CD14-positive monocyte (primary cell): ENCODE measurements around the gene BMERB1. TPM values are rescaled to one million over a fixed set of nuclear protein-coding genes. Genes with fewer than 3 reads are reported as not detected.

Experiments used
- DNase-seq, 3 donors: peaks; one replicate each; pipeline ENCODE4 v3.0.0-alpha.2; 2011 to 2022
- H2AFZ ChIP-seq: 2 replicates; pipeline ENCODE4 v1.6.0; 2012; ENCODE audit warnings: mild to moderate bottlenecking, low read depth, low read length, inconsistent platforms; ENCODE audit not compliant: insufficient read depth, poor library complexity, severe bottlenecking
- H3K27ac ChIP-seq, 2 donors: 1 replicate in 1 of 2; 2 replicates in 1 of 2; pipeline ENCODE4 v1.5.1; 2012 to 2013; ENCODE audit warnings: low read length in 2 of 2, control low read depth in 1 of 2, inconsistent platforms in 1 of 2, low read depth in 1 of 2, mild to moderate bottlenecking in 1 of 2
- H3K27me3 ChIP-seq, 2 donors: one replicate each; pipeline versions ENCODE4 v1.6.0 to v1.6.1; 2011 to 2013; ENCODE audit warnings: low read length in 2 of 2; ENCODE audit not compliant: control insufficient read depth in 2 of 2, insufficient read depth in 2 of 2
- H3K36me3 ChIP-seq, 2 donors: replicated peaks in 1 of 2; 1 replicate in 1 of 2; 2 replicates in 1 of 2; pipeline versions ENCODE4 v1.5.1 to v1.6.1; 2012 to 2013; ENCODE audit warnings: low read length in 2 of 2, control low read depth in 1 of 2, inconsistent platforms in 1 of 2, mild to moderate bottlenecking in 1 of 2; ENCODE audit not compliant: insufficient read depth in 2 of 2, control insufficient read depth in 1 of 2
- H3K4me1 ChIP-seq, 2 donors: 1 replicate in 1 of 2; 2 replicates in 1 of 2; pipeline versions ENCODE4 v1.5.1 to v1.6.1; 2012 to 2013; ENCODE audit warnings: low read length in 2 of 2, control low read depth in 1 of 2, inconsistent platforms in 1 of 2, mild to moderate bottlenecking in 1 of 2, moderate library complexity in 1 of 2; ENCODE audit not compliant: insufficient read depth in 2 of 2, control insufficient read depth in 1 of 2
- H3K4me2 ChIP-seq: replicated peaks from 2 replicates; pipeline ENCODE3; 2012; ENCODE audit warnings: low read length, moderate library complexity, mild to moderate bottlenecking; ENCODE audit not compliant: poor library complexity, severe bottlenecking; ENCODE audit errors: extremely low read depth
- H3K4me3 ChIP-seq, 3 experiments: fragments of 200-600 bp in 1 of 3; sonication (generic) in 1 of 3; replicated peaks in 1 of 3; 1 replicate in 2 of 3; 2 replicates in 1 of 3; pipeline ENCODE4 v1.5.1; 2011 to 2013; ENCODE audit warnings: low read length in 3 of 3, mild to moderate bottlenecking in 3 of 3, control low read depth in 2 of 3, low read depth in 2 of 3, inconsistent platforms in 1 of 3, moderate library complexity in 1 of 3
- H3K79me2 ChIP-seq: 2 replicates; pipeline ENCODE4 v1.6.0; 2012; ENCODE audit warnings: mild to moderate bottlenecking, control low read depth, inconsistent platforms, low read length, moderate library complexity; ENCODE audit not compliant: insufficient read depth
- H3K9ac ChIP-seq: 2 replicates; pipeline ENCODE4 v1.6.0; 2017; ENCODE audit warnings: low read length, mild to moderate bottlenecking; ENCODE audit not compliant: insufficient read depth, poor library complexity, severe bottlenecking
- H3K9me3 ChIP-seq, 2 donors: replicated peaks in 1 of 2; 1 replicate in 1 of 2; 2 replicates in 1 of 2; pipeline versions ENCODE4 v1.5.1 to v1.6.1; 2012 to 2013; ENCODE audit warnings: low read length in 2 of 2, control low read depth in 1 of 2; ENCODE audit not compliant: control insufficient read depth in 1 of 2, insufficient read depth in 1 of 2
- H4K20me1 ChIP-seq: 2 replicates; pipeline ENCODE4 v1.6.0; 2012; ENCODE audit warnings: mild to moderate bottlenecking, low read length, control low read depth, moderate library complexity; ENCODE audit not compliant: insufficient read depth
- H3K27ac Mint-ChIP-seq, 7 donors: one replicate each; pipeline ENCODE4 v1.8.0; 2020; ENCODE audit warnings: mild to moderate bottlenecking in 7 of 7, mixed read lengths in 7 of 7, moderate library complexity in 6 of 7, inconsistent platforms in 2 of 7
- H3K27me3 Mint-ChIP-seq, 3 donors: one replicate each; pipeline ENCODE4 v1.8.0; 2021 to 2022; ENCODE audit warnings: low read depth in 3 of 3, mild to moderate bottlenecking in 3 of 3, mixed read lengths in 3 of 3, moderate library complexity in 3 of 3, inconsistent platforms in 1 of 3
- H3K36me3 Mint-ChIP-seq, 2 donors: one replicate each; pipeline ENCODE4 v1.8.0; 2020; ENCODE audit warnings: mixed read lengths in 2 of 2, inconsistent platforms in 1 of 2, mild to moderate bottlenecking in 1 of 2
- H3K4me1 Mint-ChIP-seq: one replicate; pipeline ENCODE4 v1.8.0; 2020; ENCODE audit warnings: mild to moderate bottlenecking, mixed read lengths
- H3K4me3 Mint-ChIP-seq, 2 donors: one replicate each; pipeline ENCODE4 v1.8.0; 2020; ENCODE audit warnings: mild to moderate bottlenecking in 2 of 2, mixed read lengths in 2 of 2, moderate library complexity in 1 of 2
- H3K9me3 Mint-ChIP-seq, 7 donors: one replicate each; pipeline ENCODE4 v1.8.0; 2020 to 2022; ENCODE audit warnings: mixed read lengths in 7 of 7, mild to moderate bottlenecking in 6 of 7, moderate library complexity in 6 of 7, inconsistent platforms in 2 of 7
- WGBS: methylation state at CpG from one replicate; pipeline ENCODE4 v1.1.5; 2013; ENCODE audit warnings: missing lambda C conversion rate; ENCODE audit not compliant: insufficient coverage; 5-methylcytosine and 5-hydroxymethylcytosine counted together
- intact Hi-C, 2 donors: fragments of 100-400 bp; cut with micrococcal nuclease; formaldehyde crosslinking; loops; one replicate each; pipeline versions ENCODE4 v1.15.0 to v1.15.1; 2023
- polyA plus RNA-seq, 3 donors: library from polyadenylated mRNA; depleted of rRNA in 1 of 3; unstranded in 2 of 3; stranded (reverse) in 1 of 3; fragments of 300-500 nt in 2 of 3; fragments of >200 nt in 1 of 3; fragmentation: Illumina TruSeq in 2 of 3; gene quantifications; 1 replicate in 2 of 3; 2 replicates in 1 of 3; pipeline ENCODE4 v1.2.3, GENCODE V29; 2012 to 2021
- TF ChIP-seq, protein P1 (sequence below): fragments of 200-600 bp; IDR thresholded peaks from one replicate; pipeline ENCODE4 v1.8.0; 2022; ENCODE audit warnings: antibody characterized with exemption, mild to moderate bottlenecking

BMERB1 gene
- polyA plus RNA-seq, 3 donors = 0.11 to 0.28 (median 0.11) TPM

DNA sequence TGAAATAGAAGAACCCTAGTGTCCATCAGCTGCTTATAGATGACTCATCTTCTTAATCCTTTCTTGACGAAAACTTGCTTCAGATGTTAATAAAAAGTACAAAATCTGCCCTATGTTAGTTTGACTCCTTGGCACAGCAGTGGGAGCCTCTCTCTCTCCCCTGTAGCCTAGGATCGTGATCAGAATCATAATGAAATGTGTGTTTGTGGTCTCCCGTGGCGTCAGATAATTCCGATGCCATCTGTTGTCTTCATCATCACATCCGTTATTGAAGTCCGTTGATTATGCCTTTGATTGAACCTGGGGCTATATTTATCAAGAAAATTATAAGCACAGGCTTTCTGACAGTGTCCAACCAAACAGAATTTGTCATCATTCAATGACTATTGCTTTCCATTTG, 102.5 kb downstream of the BMERB1 start:
- DNase-seq = no peak
- Histone ChIP-seq H4K20me1 (no peaks in the 10 kb centered on the region), H3K27me3 (no peaks in the 10 kb centered on the region), H3K79me2 (no peaks in the 10 kb centered on the region), H3K4me1 (no peaks in the 10 kb centered on the region), H3K4me3 (no peak overlapping the region), H3K9me3 (peaks cover 0 to 6% of the 10 kb centered on the region in 2 donors), H3K27ac (no peak overlapping the region), H3K36me3 (no peaks in the 10 kb centered on the region), H3K9ac (no peak overlapping the region), H2AFZ (no peak overlapping the region), H3K4me2 (no peak overlapping the region)
- Mint-ChIP-seq H3K4me1 (peaks cover 11% of the 10 kb centered on the region), H3K9me3 (peaks cover 0 to 14% (median 8%) of the 10 kb centered on the region in 7 donors), H3K4me3 (no peak overlapping the region), H3K27me3 (peaks cover 0 to 4% (median 3%) of the 10 kb centered on the region in 3 donors), H3K27ac (no peak overlapping the region), H3K36me3 (no peaks in the 10 kb centered on the region)
- intact Hi-C loops = loop anchor here in 1 of 2 donors (5.0 kb wide), 1 partner anchor 35 kb away; no protein-coding TSS in a partner anchor
- TF ChIP-seq, protein P1, sequence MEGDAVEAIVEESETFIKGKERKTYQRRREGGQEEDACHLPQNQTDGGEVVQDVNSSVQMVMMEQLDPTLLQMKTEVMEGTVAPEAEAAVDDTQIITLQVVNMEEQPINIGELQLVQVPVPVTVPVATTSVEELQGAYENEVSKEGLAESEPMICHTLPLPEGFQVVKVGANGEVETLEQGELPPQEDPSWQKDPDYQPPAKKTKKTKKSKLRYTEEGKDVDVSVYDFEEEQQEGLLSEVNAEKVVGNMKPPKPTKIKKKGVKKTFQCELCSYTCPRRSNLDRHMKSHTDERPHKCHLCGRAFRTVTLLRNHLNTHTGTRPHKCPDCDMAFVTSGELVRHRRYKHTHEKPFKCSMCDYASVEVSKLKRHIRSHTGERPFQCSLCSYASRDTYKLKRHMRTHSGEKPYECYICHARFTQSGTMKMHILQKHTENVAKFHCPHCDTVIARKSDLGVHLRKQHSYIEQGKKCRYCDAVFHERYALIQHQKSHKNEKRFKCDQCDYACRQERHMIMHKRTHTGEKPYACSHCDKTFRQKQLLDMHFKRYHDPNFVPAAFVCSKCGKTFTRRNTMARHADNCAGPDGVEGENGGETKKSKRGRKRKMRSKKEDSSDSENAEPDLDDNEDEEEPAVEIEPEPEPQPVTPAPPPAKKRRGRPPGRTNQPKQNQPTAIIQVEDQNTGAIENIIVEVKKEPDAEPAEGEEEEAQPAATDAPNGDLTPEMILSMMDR = no peak
- WGBS = no CpG with 5 or more reads among the region's 7 CpGs

DNA sequence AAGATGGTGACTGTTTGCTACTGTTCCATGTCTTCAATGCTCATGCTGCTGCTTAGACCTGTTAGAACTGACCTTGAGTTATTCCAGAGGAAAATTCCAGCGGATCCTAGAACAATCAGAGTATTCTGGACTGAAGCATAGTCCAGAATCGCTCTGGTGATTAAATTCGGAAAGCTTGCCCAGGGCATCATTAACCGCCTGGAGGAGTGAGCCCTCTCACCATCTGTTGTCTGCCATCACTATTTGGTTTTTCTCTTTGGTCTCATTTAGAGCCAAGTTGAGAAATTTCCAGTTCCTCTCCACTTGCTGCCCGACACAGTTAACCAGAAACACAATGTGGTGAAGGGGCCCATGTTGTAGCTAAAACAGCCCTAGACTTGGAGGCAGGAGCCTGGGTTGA, 104.1 kb downstream of the BMERB1 start:
- DNase-seq = no peak
- H3K79me2 ChIP-seq = no peaks in the 10 kb centered on the region
- no peak overlapping the region for H2AFZ ChIP-seq
- H4K20me1 ChIP-seq = no peaks in the 10 kb centered on the region
- WGBS = 84% methylated on average over 3 of the region's 5 CpGs
- TF ChIP-seq, protein P1 = no peak
- Mint-ChIP-seq H3K9me3 (peaks cover 6 to 20% (median 15%) of the 10 kb centered on the region in 7 donors), H3K4me1 (peaks cover 5% of the 10 kb centered on the region), H3K27ac (peak overlapping the region in 2 of 7 donors; percentile 35 to 54), H3K36me3 (no peaks in the 10 kb centered on the region), H3K4me3 (no peak overlapping the region), H3K27me3 (peaks cover 1 to 4% (median 3%) of the 10 kb centered on the region in 3 donors)
- H3K4me3 ChIP-seq = no peak overlapping the region
- peaks cover 7 to 19% of the 10 kb centered on the region in 2 donors for H3K9me3 ChIP-seq
- no peak overlapping the region for H3K27ac ChIP-seq
- H3K9ac ChIP-seq = no peak overlapping the region
- intact Hi-C loops = loop anchor here in 1 of 2 donors (5.0 kb wide), 1 partner anchor 34 kb away; no protein-coding TSS in a partner anchor
- no peaks in the 10 kb centered on the region for H3K4me1 ChIP-seq
- H3K36me3 ChIP-seq = no peaks in the 10 kb centered on the region
- H3K4me2 ChIP-seq = no peak overlapping the region
- H3K27me3 ChIP-seq = no peaks in the 10 kb centered on the region
